Ishikawa (cell line): ENCODE results near the gene PCDH1.

Experiments used
- CEBPB ChIP-seq: IDR thresholded peaks from 2 replicates; pipeline ENCODE4 v1.6.1; 2012
- CREB1 ChIP-seq: IDR thresholded peaks from 2 replicates; pipeline ENCODE4 v1.6.1; 2012; ENCODE audit warnings: low read depth
- EGR1 ChIP-seq: IDR thresholded peaks from 2 replicates; pipeline ENCODE4 v1.6.1; 2012
- EP300 ChIP-seq: IDR thresholded peaks from 2 replicates; pipeline ENCODE4 v1.6.1; 2012; ENCODE audit warnings: borderline replicate concordance
- FOXM1 ChIP-seq: IDR thresholded peaks from 2 replicates; pipeline ENCODE4 v1.6.1; 2012; ENCODE audit warnings: low read depth, borderline replicate concordance
- NFIC ChIP-seq: IDR thresholded peaks from 2 replicates; pipeline ENCODE4 v1.6.1; 2012
- RAD21 ChIP-seq: IDR thresholded peaks from 2 replicates; pipeline ENCODE4 v1.6.1; 2012; ENCODE audit warnings: low read depth
- TAF1 ChIP-seq: IDR thresholded peaks from 2 replicates; pipeline ENCODE4 v1.6.1; 2012; ENCODE audit warnings: low read depth, mild to moderate bottlenecking
- TCF12 ChIP-seq: IDR thresholded peaks from 2 replicates; pipeline ENCODE4 v1.6.1; 2012; ENCODE audit warnings: low read depth
- TEAD4 ChIP-seq: IDR thresholded peaks from 2 replicates; pipeline ENCODE4 v1.6.1; 2012
- YY1 ChIP-seq: IDR thresholded peaks from 2 replicates; pipeline ENCODE4 v1.6.1; 2012; ENCODE audit warnings: low read depth
- ZBTB7A ChIP-seq: IDR thresholded peaks from 2 replicates; pipeline ENCODE4 v1.6.1; 2012; ENCODE audit warnings: low read depth
- TF ChIP-seq, protein P1 (sequence below): IDR thresholded peaks from 2 replicates; pipeline ENCODE4 v1.6.1; 2012; ENCODE audit warnings: low read depth, mild to moderate bottlenecking
- TF ChIP-seq, protein P2 (sequence below): IDR thresholded peaks from 2 replicates; pipeline ENCODE4 v1.6.1; 2012
- TF ChIP-seq, protein P3 (sequence below): IDR thresholded peaks from 2 replicates; pipeline ENCODE4 v1.6.1; 2012

PCDH1 gene

DNA sequence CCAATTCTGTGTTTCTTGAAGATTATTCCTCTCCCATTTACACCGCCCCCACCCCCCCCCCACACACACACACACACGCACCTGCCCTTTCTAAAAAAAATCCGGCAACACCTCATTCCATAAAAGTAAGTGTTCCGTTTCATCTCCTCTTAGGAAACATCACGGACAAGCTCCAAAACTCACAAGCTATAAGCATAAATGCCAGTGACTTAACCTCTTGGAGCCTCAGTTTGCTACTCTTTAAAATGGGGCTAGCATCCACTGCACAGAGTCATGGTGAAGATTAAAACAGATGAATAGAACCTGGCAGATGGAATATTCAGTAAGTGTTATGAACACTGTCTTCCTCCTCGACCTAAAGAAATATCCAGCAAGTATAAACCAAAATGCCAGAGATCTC lies 70.5 kb downstream of the PCDH1 start:
- no peak for TF ChIP-seq RAD21
- no peak for TF ChIP-seq EP300

DNA sequence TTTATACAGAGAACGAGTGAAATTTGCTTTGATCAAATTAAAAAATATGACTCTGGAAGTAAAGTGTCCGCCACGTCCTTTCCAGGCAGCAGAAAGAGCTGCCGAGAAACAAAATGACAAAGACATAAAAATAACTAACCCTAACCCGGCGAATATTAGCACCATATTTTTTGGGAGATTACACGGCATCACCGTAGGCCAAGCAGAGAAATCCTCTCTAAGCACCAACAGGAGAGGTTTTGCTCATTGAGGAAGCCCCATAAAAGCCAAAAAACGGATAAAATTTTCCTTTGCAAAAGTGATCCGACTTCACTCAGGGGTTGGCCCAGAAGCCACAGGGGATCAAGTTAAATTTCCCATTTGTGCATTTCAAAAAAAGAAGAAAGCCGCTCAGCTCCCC lies 70.9 kb downstream of the PCDH1 start:
- no peak for TF ChIP-seq YY1
- no peak for TF ChIP-seq TAF1
- no peak for TF ChIP-seq EP300
- no peak for TF ChIP-seq CEBPB

DNA sequence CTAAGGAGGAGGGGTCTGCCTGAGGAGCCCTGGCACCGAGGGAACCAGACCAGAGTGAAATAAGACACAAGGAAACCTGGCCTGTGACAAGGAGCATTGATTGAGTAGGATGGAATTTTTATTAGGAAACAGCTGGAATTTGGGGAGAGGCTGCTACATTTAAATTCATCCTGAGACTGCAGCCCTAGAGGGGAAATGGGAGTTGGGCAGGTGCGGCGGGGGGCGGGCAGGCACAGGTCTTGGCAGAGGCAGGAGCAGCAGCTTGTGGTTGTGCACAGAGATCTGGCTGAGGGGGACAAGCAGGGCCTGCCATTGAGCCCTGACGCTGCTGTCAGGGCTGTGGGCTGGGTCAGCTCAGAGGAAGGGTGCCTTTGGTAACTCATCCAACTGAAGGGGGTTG lies 71.6 kb downstream of the PCDH1 start:
- TF ChIP-seq EP300 (no peak), CEBPB (no peak), NFIC (no peak), TCF12 (no peak), YY1 (no peak), TAF1 (no peak), TEAD4 (no peak), FOXM1 (no peak), CREB1 (no peak), RAD21 (no peak)
- TF ChIP-seq, protein P1, sequence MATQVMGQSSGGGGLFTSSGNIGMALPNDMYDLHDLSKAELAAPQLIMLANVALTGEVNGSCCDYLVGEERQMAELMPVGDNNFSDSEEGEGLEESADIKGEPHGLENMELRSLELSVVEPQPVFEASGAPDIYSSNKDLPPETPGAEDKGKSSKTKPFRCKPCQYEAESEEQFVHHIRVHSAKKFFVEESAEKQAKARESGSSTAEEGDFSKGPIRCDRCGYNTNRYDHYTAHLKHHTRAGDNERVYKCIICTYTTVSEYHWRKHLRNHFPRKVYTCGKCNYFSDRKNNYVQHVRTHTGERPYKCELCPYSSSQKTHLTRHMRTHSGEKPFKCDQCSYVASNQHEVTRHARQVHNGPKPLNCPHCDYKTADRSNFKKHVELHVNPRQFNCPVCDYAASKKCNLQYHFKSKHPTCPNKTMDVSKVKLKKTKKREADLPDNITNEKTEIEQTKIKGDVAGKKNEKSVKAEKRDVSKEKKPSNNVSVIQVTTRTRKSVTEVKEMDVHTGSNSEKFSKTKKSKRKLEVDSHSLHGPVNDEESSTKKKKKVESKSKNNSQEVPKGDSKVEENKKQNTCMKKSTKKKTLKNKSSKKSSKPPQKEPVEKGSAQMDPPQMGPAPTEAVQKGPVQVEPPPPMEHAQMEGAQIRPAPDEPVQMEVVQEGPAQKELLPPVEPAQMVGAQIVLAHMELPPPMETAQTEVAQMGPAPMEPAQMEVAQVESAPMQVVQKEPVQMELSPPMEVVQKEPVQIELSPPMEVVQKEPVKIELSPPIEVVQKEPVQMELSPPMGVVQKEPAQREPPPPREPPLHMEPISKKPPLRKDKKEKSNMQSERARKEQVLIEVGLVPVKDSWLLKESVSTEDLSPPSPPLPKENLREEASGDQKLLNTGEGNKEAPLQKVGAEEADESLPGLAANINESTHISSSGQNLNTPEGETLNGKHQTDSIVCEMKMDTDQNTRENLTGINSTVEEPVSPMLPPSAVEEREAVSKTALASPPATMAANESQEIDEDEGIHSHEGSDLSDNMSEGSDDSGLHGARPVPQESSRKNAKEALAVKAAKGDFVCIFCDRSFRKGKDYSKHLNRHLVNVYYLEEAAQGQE, result no peak
- TF ChIP-seq, protein P2, sequence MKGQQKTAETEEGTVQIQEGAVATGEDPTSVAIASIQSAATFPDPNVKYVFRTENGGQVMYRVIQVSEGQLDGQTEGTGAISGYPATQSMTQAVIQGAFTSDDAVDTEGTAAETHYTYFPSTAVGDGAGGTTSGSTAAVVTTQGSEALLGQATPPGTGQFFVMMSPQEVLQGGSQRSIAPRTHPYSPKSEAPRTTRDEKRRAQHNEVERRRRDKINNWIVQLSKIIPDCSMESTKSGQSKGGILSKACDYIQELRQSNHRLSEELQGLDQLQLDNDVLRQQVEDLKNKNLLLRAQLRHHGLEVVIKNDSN, result no peak
- TF ChIP-seq, protein P3, sequence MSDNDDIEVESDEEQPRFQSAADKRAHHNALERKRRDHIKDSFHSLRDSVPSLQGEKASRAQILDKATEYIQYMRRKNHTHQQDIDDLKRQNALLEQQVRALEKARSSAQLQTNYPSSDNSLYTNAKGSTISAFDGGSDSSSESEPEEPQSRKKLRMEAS, result no peak

DNA sequence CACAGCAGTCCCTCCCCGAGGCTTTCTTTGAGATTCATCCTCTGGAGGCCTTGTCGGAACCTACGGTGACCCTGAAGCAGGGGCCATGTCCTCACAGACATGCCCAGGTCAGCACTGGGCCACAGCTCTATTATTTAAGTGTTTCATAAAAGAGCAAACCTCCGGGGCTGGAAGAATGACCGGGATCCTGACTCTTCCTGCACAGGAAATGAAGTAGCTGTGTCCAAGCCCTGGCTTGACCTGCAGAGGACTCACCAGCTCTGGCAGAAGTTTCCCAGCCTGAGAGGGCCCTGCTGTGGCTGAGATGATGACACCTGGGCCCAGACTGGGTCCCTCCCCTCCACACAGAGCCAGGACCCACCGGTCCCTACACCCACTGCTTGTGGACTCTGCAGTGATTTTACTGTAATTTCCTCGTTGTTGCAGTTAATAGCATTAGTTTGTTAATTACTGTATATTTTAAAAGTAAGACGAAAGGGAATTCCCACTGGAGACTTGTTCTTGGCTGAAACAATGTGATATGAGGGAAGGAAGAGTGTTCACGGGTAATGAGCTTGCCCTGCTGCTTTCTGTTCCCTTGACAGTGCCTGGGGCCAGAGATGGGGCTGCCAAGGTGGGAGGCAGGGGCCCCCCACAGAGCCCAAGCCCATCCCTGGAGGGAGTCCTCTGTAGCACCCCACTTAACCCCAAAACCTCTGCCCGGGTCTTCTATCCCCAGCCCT lies 72.2 kb downstream of the PCDH1 start:
- TF ChIP-seq YY1 (no peak), CREB1 (no peak), ZBTB7A (no peak), FOXM1 (no peak), TAF1 (no peak), NFIC (no peak)
- TF ChIP-seq, protein P2, result no peak
- TF ChIP-seq, protein P3, result no peak

DNA sequence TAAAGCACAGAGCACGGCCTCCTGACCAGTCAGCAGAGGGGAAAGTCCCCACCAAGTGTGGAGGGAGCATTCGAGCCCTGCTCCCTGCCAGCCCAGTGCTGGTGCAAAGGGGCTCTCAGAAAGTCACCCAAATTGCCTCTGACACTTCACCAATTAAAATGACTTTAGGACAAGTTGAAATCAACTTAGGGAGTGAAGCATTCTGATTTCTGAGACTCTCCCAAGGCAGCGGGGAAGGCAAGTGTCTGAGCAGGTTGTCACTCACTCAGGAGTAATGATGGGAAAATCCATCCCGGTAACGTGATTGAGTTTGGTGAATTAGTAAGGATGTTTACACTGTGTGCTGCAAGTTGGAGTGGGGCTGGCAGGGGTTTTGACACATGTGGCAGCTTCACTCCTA lies 73.7 kb downstream of the PCDH1 start:
- no peak for TF ChIP-seq EGR1
- TF ChIP-seq, protein P2, result no peak
- TF ChIP-seq CEBPB, result no peak
- TF ChIP-seq TCF12, result no peak
- no peak for TF ChIP-seq TEAD4
- no peak for TF ChIP-seq NFIC
- TF ChIP-seq, protein P3, result no peak
- TF ChIP-seq FOXM1, result no peak
- TF ChIP-seq, protein P1, result no peak
- TF ChIP-seq CREB1, result no peak
- TF ChIP-seq EP300, result no peak
- TF ChIP-seq YY1, result no peak
- TF ChIP-seq RAD21, result no peak
- TF ChIP-seq TAF1, result no peak
- TF ChIP-seq ZBTB7A, result no peak
